Stimulated activated CD4-positive, alpha-beta T cell treated with anti-CD3 and anti-CD28 coated beads, Interleukin-12 subunit alpha, Interleukin-12 subunit beta, amount 100 ng/mL, for 48 hours (primary cell): ENCODE data around the gene CD52.

Experiments used
- DNase-seq, 3 donors: peaks; one replicate each; pipeline ENCODE4 v3.0.0-alpha.2; 2020; ENCODE audit warnings: low read depth in 2 of 3, low spot score in 1 of 3

Gene CD52

GRCh38 chr1:26353976-26354820, 36.4 kb downstream of the CD52 start, which contains the start of gene CRYBG2:
TSS of gene CRYBG2 (minus strand) at chr1:26354130. CDS start at chr1:26346657, 7,473 bp downstream.
- no peak for DNase-seq

GRCh38 chr1:26354972-26355371, 37.2 kb downstream of the CD52 start:
- DNase-seq = no peak

GRCh38 chr1:26356106-26356505, 38.3 kb downstream of the CD52 start:
- DNase-seq = no peak

- no peak for DNase-seq
These were observed 39.4 kb downstream of the CD52 start for GRCh38 chr1:26357121-26357602.

GRCh38 chr1:26358411-26359384, 40.9 kb downstream of the CD52 start:
- DNase-seq = peak; percentile 35 to 57 (median 48)

GRCh38 chr1:26359981-26360806, 42.4 kb downstream of the CD52 start:
- peak; percentile 15 to 37 (median 29) for DNase-seq

GRCh38 chr1:26360807-26361604, 43.2 kb downstream of the CD52 start:
- DNase-seq = no peak

GRCh38 chr1:26361605-26362122, 43.9 kb downstream of the CD52 start:
- DNase-seq = no peak

- DNase-seq = no peak
These were observed 44.6 kb downstream of the CD52 start for GRCh38 chr1:26362331-26362730.

GRCh38 chr1:26363549-26364448, 46.0 kb downstream of the CD52 start:
- DNase-seq = peak; percentile 72 to 90 (median 79)

GRCh38 chr1:26364956-26365355, 47.2 kb downstream of the CD52 start:
- DNase-seq = no peak

GRCh38 chr1:26367441-26367840, 49.7 kb downstream of the CD52 start:
- no peak for DNase-seq

GRCh38 chr1:26368006-26368405, 50.2 kb downstream of the CD52 start:
- no peak for DNase-seq

- DNase-seq = no peak
These were observed 50.7 kb downstream of the CD52 start for GRCh38 chr1:26368486-26368885.
